Measurements from ENCODE around the gene ERBB2. TPM values are rescaled to one million over a fixed set of nuclear protein-coding genes. Genes with fewer than 3 reads are reported as not detected.

Gene ERBB2
- total and polyA plus RNA-seq, 2 of the 13 experiments (the other 11 are each of a cell fraction or from before 2014, with no cell fraction given) = 57.7 to 64.1 TPM

DNA sequence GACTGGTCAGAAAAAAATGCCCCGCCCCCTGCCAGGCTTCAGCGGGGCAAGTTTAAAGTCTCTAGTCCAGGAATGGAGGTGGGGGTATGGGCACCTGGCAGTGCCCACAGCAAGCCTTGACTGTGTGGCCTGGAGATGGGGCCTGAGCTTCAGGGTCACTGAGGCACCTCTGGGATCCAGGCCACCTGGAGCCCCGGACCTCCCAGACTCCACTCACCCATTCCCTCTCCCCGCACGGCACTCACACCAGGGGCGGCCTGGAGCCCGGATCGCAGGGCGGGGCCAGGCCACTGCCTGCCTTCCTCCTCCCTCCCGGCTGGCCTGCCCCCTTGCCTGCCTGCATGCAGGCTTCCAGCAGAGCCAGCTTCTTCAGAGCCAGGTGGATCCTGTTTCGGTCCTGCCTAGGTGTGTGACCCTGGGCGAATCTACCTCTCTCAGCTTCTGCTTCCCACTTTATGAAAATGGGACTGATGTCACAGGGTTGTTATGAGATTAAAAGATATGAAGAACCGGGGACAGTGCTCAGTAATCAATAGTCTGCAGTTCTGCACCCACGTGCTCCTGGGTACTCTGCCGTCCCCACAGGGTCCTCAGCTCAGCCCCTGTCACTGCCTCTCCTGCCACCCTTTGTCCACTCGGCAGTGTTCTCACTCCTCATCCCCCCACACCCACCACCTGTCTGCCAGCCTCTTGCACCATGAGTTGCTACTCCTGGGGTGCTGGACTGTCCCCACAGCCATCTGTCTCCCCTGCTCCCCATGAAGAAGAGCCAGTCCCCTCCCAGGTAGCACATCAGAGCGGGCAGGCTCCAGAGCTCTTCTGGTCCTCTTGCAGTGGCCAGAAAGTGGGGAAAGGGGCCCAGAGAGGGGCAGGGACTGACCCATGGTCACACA, 35.9 kb upstream of the ERBB2 start (continued):
- TF ChIP-seq MIER3 (CRISPR knock-in tag; IDR thresholded peaks at IDR 0.05; ENCODE audit: borderline replicate concordance) (no peak), MYNN (CRISPR knock-in tag; IDR thresholded peaks at IDR 0.05; ENCODE audit: low read depth) (no peak), HNRNPL (IDR thresholded peaks at IDR 0.05; ENCODE audit: low read depth, low read length) (peak; percentile 99), MTA1 (CRISPR knock-in tag; IDR thresholded peaks at IDR 0.05; ENCODE audit: borderline replicate concordance) (0 out of 2 replicates have a peak, but pooled peaks have one; percentile 13), RBFOX2 (IDR thresholded peaks at IDR 0.05; ENCODE audit: low read depth, low read length) (peak; percentile 47; the same call in 1 of the 2 replicates), ZNF788 (CRISPR knock-in tag; IDR thresholded peaks at IDR 0.05; ENCODE audit: borderline replicate concordance) (peak; percentile 36; the same call in 1 of the 2 replicates), ZNF768 (CRISPR knock-in tag; IDR thresholded peaks at IDR 0.05) (peak; percentile 99), ETV6 (CRISPR knock-in tag; conservative IDR thresholded peaks at IDR 0.05) (0 out of 2 replicates have a peak, but pooled peaks have one; percentile 30), MIXL1 (CRISPR knock-in tag; IDR thresholded peaks at IDR 0.05) (no peak), MEIS1 (CRISPR knock-in tag; IDR thresholded peaks at IDR 0.05; ENCODE audit: borderline replicate concordance) (peak; percentile 58; the same call in 1 of the 2 replicates), MXD4 (CRISPR knock-in tag; IDR thresholded peaks at IDR 0.05) (peak; percentile 59; the same call in 1 of the 2 replicates), XRCC5 (optimal IDR thresholded peaks at IDR 0.05; ENCODE audit: low read length) (peak; percentile 57), MXI1 (IDR thresholded peaks at IDR 0.05; ENCODE audit: borderline replicate concordance, low read depth, low read length) (peak; percentile 32; the same call in 1 of the 3 replicates), ZSCAN31 (CRISPR knock-in tag; IDR thresholded peaks at IDR 0.05; ENCODE audit: low read depth) (no peak), KMT2B (CRISPR knock-in tag; IDR thresholded peaks at IDR 0.05) (no peak), ZNF331 (CRISPR knock-in tag; IDR thresholded peaks at IDR 0.05) (peak; percentile 64; the same call in 1 of the 2 replicates), DPF2 (CRISPR knock-in tag; IDR thresholded peaks at IDR 0.05; ENCODE audit: borderline replicate concordance, low read depth) (no peak; the same call in 1 of the 2 replicates), SPEN (CRISPR knock-in tag; IDR thresholded peaks at IDR 0.05; ENCODE audit: low read depth) (0 out of 2 replicates have a peak, but pooled peaks have one; percentile 12), ZNF556 (CRISPR knock-in tag; IDR thresholded peaks at IDR 0.05; ENCODE audit: borderline replicate concordance) (peak; percentile 36; the same call in 1 of the 2 replicates), TEAD3 (CRISPR knock-in tag; optimal IDR thresholded peaks at IDR 0.05; ENCODE audit: borderline replicate concordance) (peak; percentile 15)
- TF ChIP-seq, protein P1, sequence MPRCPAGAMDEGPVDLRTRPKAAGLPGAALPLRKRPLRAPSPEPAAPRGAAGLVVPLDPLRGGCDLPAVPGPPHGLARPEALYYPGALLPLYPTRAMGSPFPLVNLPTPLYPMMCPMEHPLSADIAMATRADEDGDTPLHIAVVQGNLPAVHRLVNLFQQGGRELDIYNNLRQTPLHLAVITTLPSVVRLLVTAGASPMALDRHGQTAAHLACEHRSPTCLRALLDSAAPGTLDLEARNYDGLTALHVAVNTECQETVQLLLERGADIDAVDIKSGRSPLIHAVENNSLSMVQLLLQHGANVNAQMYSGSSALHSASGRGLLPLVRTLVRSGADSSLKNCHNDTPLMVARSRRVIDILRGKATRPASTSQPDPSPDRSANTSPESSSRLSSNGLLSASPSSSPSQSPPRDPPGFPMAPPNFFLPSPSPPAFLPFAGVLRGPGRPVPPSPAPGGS (CRISPR knock-in tag; IDR thresholded peaks at IDR 0.05) = 0 out of 2 replicates have a peak, but pooled peaks have one; percentile 76
- TF ChIP-seq, protein P2, sequence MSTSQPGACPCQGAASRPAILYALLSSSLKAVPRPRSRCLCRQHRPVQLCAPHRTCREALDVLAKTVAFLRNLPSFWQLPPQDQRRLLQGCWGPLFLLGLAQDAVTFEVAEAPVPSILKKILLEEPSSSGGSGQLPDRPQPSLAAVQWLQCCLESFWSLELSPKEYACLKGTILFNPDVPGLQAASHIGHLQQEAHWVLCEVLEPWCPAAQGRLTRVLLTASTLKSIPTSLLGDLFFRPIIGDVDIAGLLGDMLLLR (CRISPR knock-in tag; IDR thresholded peaks at IDR 0.05) = 0 out of 2 replicates have a peak, but pooled peaks have one; percentile 25
- TF ChIP-seq, protein P3, sequence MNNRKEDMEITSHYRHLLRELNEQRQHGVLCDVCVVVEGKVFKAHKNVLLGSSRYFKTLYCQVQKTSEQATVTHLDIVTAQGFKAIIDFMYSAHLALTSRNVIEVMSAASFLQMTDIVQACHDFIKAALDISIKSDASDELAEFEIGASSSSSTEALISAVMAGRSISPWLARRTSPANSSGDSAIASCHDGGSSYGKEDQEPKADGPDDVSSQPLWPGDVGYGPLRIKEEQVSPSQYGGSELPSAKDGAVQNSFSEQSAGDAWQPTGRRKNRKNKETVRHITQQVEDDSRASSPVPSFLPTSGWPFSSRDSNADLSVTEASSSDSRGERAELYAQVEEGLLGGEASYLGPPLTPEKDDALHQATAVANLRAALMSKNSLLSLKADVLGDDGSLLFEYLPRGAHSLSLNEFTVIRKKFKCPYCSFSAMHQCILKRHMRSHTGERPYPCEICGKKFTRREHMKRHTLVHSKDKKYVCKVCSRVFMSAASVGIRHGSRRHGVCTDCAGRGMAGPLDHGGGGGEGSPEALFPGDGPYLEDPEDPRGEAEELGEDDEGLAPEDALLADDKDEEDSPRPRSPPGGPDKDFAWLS (CRISPR knock-in tag; IDR thresholded peaks at IDR 0.05; ENCODE audit: borderline replicate concordance) = no peak
- TF ChIP-seq, protein P4, sequence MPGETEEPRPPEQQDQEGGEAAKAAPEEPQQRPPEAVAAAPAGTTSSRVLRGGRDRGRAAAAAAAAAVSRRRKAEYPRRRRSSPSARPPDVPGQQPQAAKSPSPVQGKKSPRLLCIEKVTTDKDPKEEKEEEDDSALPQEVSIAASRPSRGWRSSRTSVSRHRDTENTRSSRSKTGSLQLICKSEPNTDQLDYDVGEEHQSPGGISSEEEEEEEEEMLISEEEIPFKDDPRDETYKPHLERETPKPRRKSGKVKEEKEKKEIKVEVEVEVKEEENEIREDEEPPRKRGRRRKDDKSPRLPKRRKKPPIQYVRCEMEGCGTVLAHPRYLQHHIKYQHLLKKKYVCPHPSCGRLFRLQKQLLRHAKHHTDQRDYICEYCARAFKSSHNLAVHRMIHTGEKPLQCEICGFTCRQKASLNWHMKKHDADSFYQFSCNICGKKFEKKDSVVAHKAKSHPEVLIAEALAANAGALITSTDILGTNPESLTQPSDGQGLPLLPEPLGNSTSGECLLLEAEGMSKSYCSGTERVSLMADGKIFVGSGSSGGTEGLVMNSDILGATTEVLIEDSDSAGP (CRISPR knock-in tag; IDR thresholded peaks at IDR 0.05; ENCODE audit: borderline replicate concordance) = peak; percentile 34; the same call in 1 of the 2 replicates
